AG09309 (cell line): ENCODE data around the gene TLN1.

Experiments used
- DNase-seq: peaks from one replicate; pipeline ENCODE4 v3.0.0-alpha.2; 2010; ENCODE audit warnings: low read depth
- H3K4me3 ChIP-seq: 2 replicates; pipeline ENCODE4 v1.5.1; 2011; ENCODE audit warnings: mild to moderate bottlenecking, low read depth, low read length, moderate library complexity; ENCODE audit not compliant: control insufficient read depth
- CTCF ChIP-seq: IDR thresholded peaks from 2 replicates; pipeline ENCODE4 v1.5.1; 2011; ENCODE audit warnings: mild to moderate bottlenecking, low read depth, low read length, inconsistent platforms; ENCODE audit not compliant: insufficient read depth, control insufficient read depth; ENCODE audit errors: missing control alignments

Gene TLN1

GRCh38 chr9:35713578-35713977, 18.4 kb downstream of the TLN1 start:
- H3K4me3 ChIP-seq, result no peak overlapping the region
- no peak for DNase-seq
- TF ChIP-seq CTCF, result no peak

- TF ChIP-seq CTCF, result no peak
- DNase-seq, result no peak
- no peak overlapping the region for H3K4me3 ChIP-seq
These were observed 19.1 kb downstream of the TLN1 start for GRCh38 chr9:35712762-35713400.

GRCh38 chr9:35711501-35712428, 20.2 kb downstream of the TLN1 start:
- no peak for TF ChIP-seq CTCF
- no peak for DNase-seq
- no peak overlapping the region for H3K4me3 ChIP-seq

GRCh38 chr9:35710818-35711500, 21.0 kb downstream of the TLN1 start:
- TF ChIP-seq CTCF, result no peak
- no peak overlapping the region for H3K4me3 ChIP-seq
- no peak for DNase-seq

GRCh38 chr9:35708146-35708545, 23.8 kb downstream of the TLN1 start:
- no peak for TF ChIP-seq CTCF

GRCh38 chr9:35706951-35707350, 25.0 kb downstream of the TLN1 start:
- no peak for TF ChIP-seq CTCF
- DNase-seq, result no peak
- no peak overlapping the region for H3K4me3 ChIP-seq

More at GRCh38 chr9:35708146-35708545, 23.8 kb downstream of the TLN1 start:
- no peak overlapping the region for H3K4me3 ChIP-seq
- no peak for DNase-seq
